ENCODE measurements around the gene RPAIN.

The RPAIN gene

GRCh38 chr17:5378566-5379207, 41.3 kb upstream of the RPAIN start:
- TF ChIP-seq CTCF (IDR thresholded peaks at IDR 0.05; ENCODE audit: insufficient read depth, low read length, poor library complexity, severe bottlenecking) (no peak), EZH2phosphoT487 (conservative IDR thresholded peaks at IDR 0.05; ENCODE audit: low read length) (no peak)
- H3K36me3 ChIP-seq (ENCODE audit: low read length), result peaks cover 37% of the 10 kb centered on the region
- no peaks in the 10 kb centered on the region for H3K79me2 ChIP-seq (ENCODE audit: insufficient read depth, low read length)
- no peak overlapping the region for H2AFZ ChIP-seq (ENCODE audit: low read depth, low read length, severe bottlenecking)
- H3K27ac ChIP-seq (ENCODE audit: low read depth, low read length), result no peak overlapping the region
- H3K9me2 ChIP-seq (replicated peaks; ENCODE audit: insufficient read depth, low read length), result no peaks in the 10 kb centered on the region
- H4K20me1 ChIP-seq (ENCODE audit: low read depth, low read length), result no peaks in the 10 kb centered on the region
- no peak overlapping the region for H3K4me3 ChIP-seq (ENCODE audit: insufficient read depth, low read length, poor library complexity, severe bottlenecking)
- H3K9me3 ChIP-seq (ENCODE audit: insufficient read depth, low read length), result no peaks in the 10 kb centered on the region
- no peak overlapping the region for H3K4me2 ChIP-seq (ENCODE audit: low read depth, low read length, poor library complexity, severe bottlenecking)
- H3F3A ChIP-seq (ENCODE audit: insufficient read depth), result peaks cover 60% of the 10 kb centered on the region
- H3K9ac ChIP-seq (ENCODE audit: low read length), result no peak overlapping the region
- no peaks in the 10 kb centered on the region for H3K27me3 ChIP-seq (ENCODE audit: low read length)

GRCh38 chr17:5379351-5380107, 40.5 kb upstream of the RPAIN start:
- Histone ChIP-seq H4K20me1 (ENCODE audit: low read depth, low read length) (no peaks in the 10 kb centered on the region), H3K36me3 (ENCODE audit: low read length) (peaks cover 45% of the 10 kb centered on the region), H3K27me3 (ENCODE audit: low read length) (no peaks in the 10 kb centered on the region), H3K9me2 (replicated peaks; ENCODE audit: insufficient read depth, low read length) (no peaks in the 10 kb centered on the region), H3F3A (ENCODE audit: insufficient read depth) (peaks cover 68% of the 10 kb centered on the region), H3K4me2 (ENCODE audit: low read depth, low read length, poor library complexity, severe bottlenecking) (no peak overlapping the region), H3K4me3 (ENCODE audit: insufficient read depth, low read length, poor library complexity, severe bottlenecking) (no peak overlapping the region), H2AFZ (ENCODE audit: low read depth, low read length, severe bottlenecking) (no peak overlapping the region), H3K79me2 (ENCODE audit: insufficient read depth, low read length) (no peaks in the 10 kb centered on the region), H3K9me3 (ENCODE audit: insufficient read depth, low read length) (no peaks in the 10 kb centered on the region), H3K27ac (ENCODE audit: low read depth, low read length) (no peak overlapping the region), H3K9ac (ENCODE audit: low read length) (no peak overlapping the region)
- TF ChIP-seq EZH2phosphoT487 (conservative IDR thresholded peaks at IDR 0.05; ENCODE audit: low read length), result no peak
- TF ChIP-seq CTCF (IDR thresholded peaks at IDR 0.05; ENCODE audit: insufficient read depth, low read length, poor library complexity, severe bottlenecking), result no peak

GRCh38 chr17:5380491-5381135, 39.4 kb upstream of the RPAIN start:
- no peaks in the 10 kb centered on the region for H3K27me3 ChIP-seq (ENCODE audit: low read length)
- H3K27ac ChIP-seq (ENCODE audit: low read depth, low read length), result peak overlapping the region; percentile 2; the same call in 1 of the 2 replicates
- no peaks in the 10 kb centered on the region for H3K9me2 ChIP-seq (replicated peaks; ENCODE audit: insufficient read depth, low read length)
- H4K20me1 ChIP-seq (ENCODE audit: low read depth, low read length), result no peaks in the 10 kb centered on the region
- no peak overlapping the region for H3K9ac ChIP-seq (ENCODE audit: low read length)
- no peak overlapping the region for H2AFZ ChIP-seq (ENCODE audit: low read depth, low read length, severe bottlenecking)
- H3K36me3 ChIP-seq (ENCODE audit: low read length), result peaks cover 48% of the 10 kb centered on the region
- no peaks in the 10 kb centered on the region for H3K9me3 ChIP-seq (ENCODE audit: insufficient read depth, low read length)
- no peaks in the 10 kb centered on the region for H3K79me2 ChIP-seq (ENCODE audit: insufficient read depth, low read length)
- H3K4me2 ChIP-seq (ENCODE audit: low read depth, low read length, poor library complexity, severe bottlenecking), result no peak overlapping the region
- H3K4me3 ChIP-seq (ENCODE audit: insufficient read depth, low read length, poor library complexity, severe bottlenecking), result no peak overlapping the region
- no peak for TF ChIP-seq EZH2phosphoT487 (conservative IDR thresholded peaks at IDR 0.05; ENCODE audit: low read length)
- TF ChIP-seq CTCF (IDR thresholded peaks at IDR 0.05; ENCODE audit: insufficient read depth, low read length, poor library complexity, severe bottlenecking), result no peak
- peaks cover 74% of the 10 kb centered on the region for H3F3A ChIP-seq (ENCODE audit: insufficient read depth)
